BLaER1 treated with 17β-estradiol and CSF1 and Interleukin-3, amounts not matched to agents 10 nM and 100 nM (cell line): ENCODE measurements around the gene DHRS1.

Experiments
- H3K27ac ChIP-seq, 11 experiments: shearing (Covaris generic); formaldehyde crosslinking; 2 replicates each; pipeline ENCODE4 v1.8.1; 2022
- H3K27me3 ChIP-seq, 11 experiments: shearing (Covaris generic); formaldehyde crosslinking; 2 replicates each; pipeline ENCODE4 v1.8.1; 2022
- H3K36me3 ChIP-seq, 11 experiments: shearing (Covaris generic); formaldehyde crosslinking; 2 replicates each; pipeline ENCODE4 v1.8.1; 2022
- H3K4me1 ChIP-seq, 10 experiments: shearing (Covaris generic); formaldehyde crosslinking; 2 replicates each; pipeline ENCODE4 v1.8.1; 2022
- H3K4me2 ChIP-seq, 11 experiments: shearing (Covaris generic); formaldehyde crosslinking; 2 replicates each; pipeline ENCODE4 v1.8.1; 2022
- H3K4me3 ChIP-seq, 10 experiments: shearing (Covaris generic); formaldehyde crosslinking; 2 replicates each; pipeline ENCODE4 v1.8.1; 2022
- H3K9ac ChIP-seq, 11 experiments: shearing (Covaris generic); formaldehyde crosslinking; 2 replicates each; pipeline ENCODE4 v1.8.1; 2022
- H3K9me3 ChIP-seq, 11 experiments: shearing (Covaris generic); formaldehyde crosslinking; replicated peaks in 1 of 11; 2 replicates each; pipeline ENCODE4 v1.8.1; 2022
- H4K20me1 ChIP-seq, 11 experiments: shearing (Covaris generic); formaldehyde crosslinking; 2 replicates each; pipeline ENCODE4 v1.8.1; 2022
- Cebpa-rat ChIP-seq, 11 experiments: shearing (Covaris generic); IDR thresholded peaks; 2 replicates each; pipeline ENCODE4 v1.8.1; 2022

The DHRS1 gene

GRCh38 chr14:24299255-24300191 lies at the start of gene DHRS1, which contains the start of gene NOP9:
DHRS1 (minus strand) TSS chr14:24299780; CDS start chr14:24299106, 674 bp downstream.
NOP9 (plus strand) TSS chr14:24299850; CDS start chr14:24299955, 105 bp downstream.
- no peak for TF ChIP-seq Cebpa-rat (IDR thresholded peaks at IDR 0.05)
- Histone ChIP-seq H3K9ac (peak within 1 kb of the TSS; percentile 75 to 93 (median 85)), H3K36me3 (peaks cover 42 to 56% (median 49%) of the 10 kb centered on the region in 11 experiments), H3K4me3 (peak within 1 kb of the TSS; percentile 64 to 95 (median 88)), H4K20me1 (peaks cover 0 to 43% (median 5%) of the 10 kb centered on the region in 11 experiments; a peak in 8 of 22 replicates), H3K4me1 (peaks cover 53 to 65% (median 55%) of the 10 kb centered on the region in 10 experiments), H3K27ac (peak within 1 kb of the TSS; percentile 60 to 87 (median 78)), H3K27me3 (no peaks in the 10 kb centered on the region), H3K4me2 (peak within 1 kb of the TSS; percentile 81 to 100 (median 98)), H3K9me3 (no peaks in the 10 kb centered on the region)

- Histone ChIP-seq H3K4me3 (no peak overlapping the region), H4K20me1 (no peaks in the 10 kb centered on the region), H3K36me3 (no peaks in the 10 kb centered on the region), H3K4me2 (no peak overlapping the region), H3K27ac (no peak overlapping the region), H3K27me3 (peaks cover 0 to 8% (median 0%) of the 10 kb centered on the region in 11 experiments; a peak in 2 of 22 replicates), H3K9ac (no peak overlapping the region), H3K9me3 (no peaks in the 10 kb centered on the region), H3K4me1 (peaks cover 0 to 19% (median 0%) of the 10 kb centered on the region in 10 experiments; a peak in 6 of 20 replicates)
- TF ChIP-seq Cebpa-rat (IDR thresholded peaks at IDR 0.05) = no peak
Measured at GRCh38 chr14:24348186-24348585, 48.6 kb upstream of the DHRS1 start.

- Histone ChIP-seq H3K27me3 (peaks cover 0 to 8% (median 0%) of the 10 kb centered on the region in 11 experiments; a peak in 2 of 22 replicates), H4K20me1 (no peaks in the 10 kb centered on the region), H3K4me3 (no peak overlapping the region), H3K4me2 (no peak overlapping the region), H3K36me3 (no peaks in the 10 kb centered on the region), H3K27ac (no peak overlapping the region), H3K9ac (no peak overlapping the region), H3K4me1 (peaks cover 0 to 16% (median 0%) of the 10 kb centered on the region in 10 experiments; a peak in 6 of 20 replicates), H3K9me3 (no peaks in the 10 kb centered on the region)
- no peak for TF ChIP-seq Cebpa-rat (IDR thresholded peaks at IDR 0.05)
Measured at GRCh38 chr14:24347134-24347533, 47.6 kb upstream of the DHRS1 start.

GRCh38 chr14:24343795-24344660 lies 44.4 kb upstream of the DHRS1 start:
- Histone ChIP-seq H3K4me2 (no peak overlapping the region), H3K4me1 (peaks cover 7 to 15% (median 11%) of the 10 kb centered on the region in 10 experiments; a peak in 14 of 20 replicates), H3K27ac (no peak overlapping the region), H3K27me3 (peaks cover 11 to 28% (median 23%) of the 10 kb centered on the region in 11 experiments), H3K4me3 (no peak overlapping the region), H3K9ac (no peak overlapping the region), H3K9me3 (peaks cover 0 to 10% (median 5%) of the 10 kb centered on the region in 11 experiments; a peak in 6 of 22 replicates), H4K20me1 (no peaks in the 10 kb centered on the region), H3K36me3 (no peaks in the 10 kb centered on the region)
- no peak for TF ChIP-seq Cebpa-rat (IDR thresholded peaks at IDR 0.05)

- peaks cover 0 to 4% (median 0%) of the 10 kb centered on the region in 11 experiments; a peak in 2 of 22 replicates for H3K36me3 ChIP-seq
- peaks cover 0 to 15% (median 6%) of the 10 kb centered on the region in 11 experiments; a peak in 6 of 22 replicates for H3K9me3 ChIP-seq
- no peak overlapping the region for H3K27ac ChIP-seq
Measured at GRCh38 chr14:24342889-24343288, 43.3 kb upstream of the DHRS1 start.

GRCh38 chr14:24340606-24341005 lies 41.0 kb upstream of the DHRS1 start:
- peaks cover 0 to 13% (median 0%) of the 10 kb centered on the region in 11 experiments; a peak in 4 of 22 replicates for H4K20me1 ChIP-seq
- TF ChIP-seq Cebpa-rat (IDR thresholded peaks at IDR 0.05) = no peak
- H3K4me3 ChIP-seq = no peak overlapping the region
- H3K9me3 ChIP-seq = peaks cover 0 to 15% (median 6%) of the 10 kb centered on the region in 11 experiments; a peak in 6 of 22 replicates
- no peak overlapping the region for H3K9ac ChIP-seq
- H3K4me1 ChIP-seq = peaks cover 17 to 37% (median 26%) of the 10 kb centered on the region in 10 experiments
- H3K36me3 ChIP-seq = peaks cover 0 to 21% (median 0%) of the 10 kb centered on the region in 11 experiments; a peak in 5 of 22 replicates
- H3K4me2 ChIP-seq = peak overlapping the region in 1 of 11 experiments; percentile 92; a peak in 1 of 22 replicates
- no peak overlapping the region for H3K27ac ChIP-seq
- H3K27me3 ChIP-seq = peaks cover 45 to 62% (median 57%) of the 10 kb centered on the region in 11 experiments

More at GRCh38 chr14:24342889-24343288, 43.3 kb upstream of the DHRS1 start:
- no peak overlapping the region for H3K4me3 ChIP-seq
- peaks cover 22 to 40% (median 34%) of the 10 kb centered on the region in 11 experiments for H3K27me3 ChIP-seq
- H3K9ac ChIP-seq = no peak overlapping the region
- TF ChIP-seq Cebpa-rat (IDR thresholded peaks at IDR 0.05) = no peak
- H3K4me2 ChIP-seq = no peak overlapping the region
- no peaks in the 10 kb centered on the region; a peak in 1 of 22 replicates for H4K20me1 ChIP-seq
- peaks cover 11 to 24% (median 16%) of the 10 kb centered on the region in 10 experiments; a peak in 14 of 20 replicates for H3K4me1 ChIP-seq

GRCh38 chr14:24339284-24340151 lies 39.9 kb upstream of the DHRS1 start, which contains the start of gene RIPK3:
RIPK3 (minus strand) TSS chr14:24339991; CDS start chr14:24339826, 165 bp downstream.
- H3K27ac ChIP-seq = peak within 1 kb of the TSS in 7 of 11 experiments; percentile 32 to 67 (median 59); a peak in 11 of 22 replicates
- H3K4me1 ChIP-seq = peaks cover 28 to 48% (median 37%) of the 10 kb centered on the region in 10 experiments
- H3K4me2 ChIP-seq = peak within 1 kb of the TSS; percentile 72 to 94 (median 89)
- TF ChIP-seq Cebpa-rat (IDR thresholded peaks at IDR 0.05) = no peak
- peak within 1 kb of the TSS; percentile 49 to 72 (median 62) for H3K4me3 ChIP-seq
- peaks cover 56 to 73% (median 68%) of the 10 kb centered on the region in 11 experiments for H3K27me3 ChIP-seq
- H3K9ac ChIP-seq = peak within 1 kb of the TSS; percentile 39 to 77 (median 59); a peak in 21 of 22 replicates
- peaks cover 0 to 21% (median 0%) of the 10 kb centered on the region in 11 experiments; a peak in 5 of 22 replicates for H3K36me3 ChIP-seq
- peaks cover 0 to 24% (median 4%) of the 10 kb centered on the region in 11 experiments; a peak in 8 of 22 replicates for H4K20me1 ChIP-seq
- H3K9me3 ChIP-seq = peaks cover 0 to 15% (median 6%) of the 10 kb centered on the region in 11 experiments; a peak in 6 of 22 replicates
